SKM-1 (cell line): ENCODE data around the gene CDC14A.
A peak's percentile ranks its signal among the peaks of the same experiment; 100 is the strongest.

Source experiments
- DNase-seq: peaks from one replicate; lab custom pipeline; 2025; ENCODE audit not compliant: unreplicated experiment; lab: John Stamatoyannopoulos, UW

Gene CDC14A

DNA sequence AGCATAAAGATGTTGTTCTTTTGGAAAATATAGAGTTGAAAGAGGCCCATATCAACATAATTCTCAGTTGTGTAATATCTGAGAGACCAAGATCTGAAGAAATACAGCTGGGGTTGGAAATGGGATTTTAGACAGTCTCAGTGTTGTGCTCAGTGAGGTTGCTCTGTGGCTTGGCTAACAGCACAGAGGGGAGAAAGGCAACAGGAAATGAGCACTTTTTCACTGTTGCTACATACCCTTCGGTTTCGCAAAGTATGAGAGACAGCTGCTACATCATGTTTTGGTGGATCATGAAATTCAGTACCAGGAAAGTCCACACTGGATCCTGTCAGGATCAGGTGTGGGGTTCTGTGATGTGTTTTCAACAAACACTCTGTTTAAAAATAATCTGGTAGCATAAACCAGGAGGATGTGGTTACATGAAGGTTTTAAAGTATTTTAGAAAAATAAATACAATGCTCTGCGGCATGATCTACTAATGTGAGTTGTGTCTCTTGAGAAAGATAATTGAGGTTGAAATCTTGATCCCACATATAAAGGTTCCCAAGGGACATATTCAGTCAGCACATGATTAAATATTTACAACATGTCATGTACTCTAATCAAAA, 178.7 kb downstream of the CDC14A start:
- DNase-seq = peak; percentile 88

DNA sequence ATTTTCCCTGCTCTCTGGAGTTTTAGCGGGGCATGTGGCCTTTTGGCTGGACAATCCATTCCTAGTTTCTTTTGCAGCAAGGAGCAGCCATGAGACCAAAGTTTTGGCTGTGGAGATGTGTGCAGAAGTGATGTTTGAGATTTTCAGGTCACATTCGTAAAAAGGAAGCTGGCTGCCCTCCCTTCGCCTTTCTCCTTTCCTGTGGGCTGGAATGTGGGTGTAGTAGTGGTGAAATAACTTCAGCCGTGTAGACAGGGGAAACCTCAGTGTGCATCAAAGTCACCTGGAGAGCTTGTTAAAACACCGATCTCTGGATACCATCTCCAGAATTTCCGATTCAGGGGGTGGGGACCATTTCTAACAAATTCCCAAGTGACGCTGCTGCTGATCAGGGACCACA, 180.3 kb downstream of the CDC14A start:
- no peak for DNase-seq

DNA sequence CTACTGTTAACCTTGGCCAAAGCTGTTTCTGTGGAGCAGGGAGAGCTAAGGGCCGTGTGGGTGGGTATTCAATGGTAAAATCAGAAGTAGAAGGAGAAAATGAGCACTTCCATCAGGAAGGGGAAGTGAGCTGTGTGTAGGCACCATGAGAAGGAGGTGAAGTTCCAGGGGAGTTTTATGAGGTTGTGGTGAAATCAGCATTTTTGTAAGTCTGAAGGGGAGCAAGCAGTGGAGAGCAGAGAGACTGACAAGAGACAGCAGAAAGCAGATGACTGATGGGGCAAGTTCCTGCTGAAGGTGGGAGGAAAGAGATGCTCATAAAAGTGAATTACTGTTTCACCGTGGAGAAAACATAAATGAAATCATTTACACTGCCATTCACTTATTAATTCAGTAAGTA, 183.0 kb downstream of the CDC14A start:
- peak; percentile 31 for DNase-seq

GRCh38 chr1:100536031-100536430, 183.7 kb downstream of the CDC14A start:
- no peak for DNase-seq

GRCh38 chr1:100538913-100539835, 186.9 kb downstream of the CDC14A start:
- no peak for DNase-seq

DNA sequence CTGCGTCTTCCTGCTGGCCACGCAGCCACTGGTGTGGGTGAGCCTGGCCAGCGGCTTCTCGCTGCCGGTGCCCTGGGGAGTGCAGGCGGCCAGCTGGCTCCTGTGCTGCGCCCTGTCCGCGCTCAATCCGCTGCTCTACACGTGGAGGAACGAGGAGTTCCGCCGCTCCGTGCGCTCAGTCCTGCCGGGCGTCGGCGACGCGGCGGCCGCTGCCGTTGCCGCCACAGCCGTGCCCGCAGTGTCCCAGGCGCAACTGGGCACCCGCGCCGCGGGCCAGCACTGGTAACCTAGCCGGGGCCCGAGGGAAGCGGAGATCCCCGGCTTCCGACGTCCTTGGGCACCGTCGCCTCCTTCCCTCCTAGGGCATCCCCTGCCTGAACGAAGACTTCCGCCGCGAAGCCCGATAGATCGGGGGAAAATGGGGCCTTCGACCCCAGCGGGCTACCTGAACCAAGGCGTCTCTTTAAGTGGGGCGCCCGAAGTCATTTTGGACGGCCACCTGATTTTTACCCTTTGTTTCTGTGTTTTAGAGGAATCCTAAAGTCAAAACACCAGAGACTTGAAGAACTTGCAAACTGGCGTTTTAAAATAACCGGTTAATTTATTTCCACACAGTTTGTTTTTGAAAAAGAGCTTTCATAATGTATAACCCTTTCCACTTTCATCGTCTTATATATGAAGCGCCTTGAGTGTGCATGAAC, 187.7 kb downstream of the CDC14A start:
- DNase-seq = no peak

DNA sequence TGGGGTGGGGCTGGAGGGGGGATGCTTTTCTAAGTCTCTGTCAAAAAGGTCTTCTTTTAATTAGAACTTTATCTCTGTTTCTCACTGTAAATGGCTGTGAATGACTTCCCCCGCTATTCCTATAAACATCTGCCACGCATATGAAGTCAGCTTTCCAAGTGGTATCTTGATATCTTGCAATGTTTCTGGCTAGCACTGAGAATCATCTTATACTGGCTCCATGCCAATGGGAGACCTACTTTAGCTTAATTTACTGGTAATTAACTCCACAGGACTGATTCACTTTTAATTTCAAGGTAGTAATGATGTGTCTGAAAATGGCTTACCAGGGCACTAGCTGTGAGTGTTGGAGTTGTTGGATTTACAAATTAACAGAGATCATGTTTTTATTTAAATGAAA, 190.0 kb downstream of the CDC14A start:
- no peak for DNase-seq

DNA sequence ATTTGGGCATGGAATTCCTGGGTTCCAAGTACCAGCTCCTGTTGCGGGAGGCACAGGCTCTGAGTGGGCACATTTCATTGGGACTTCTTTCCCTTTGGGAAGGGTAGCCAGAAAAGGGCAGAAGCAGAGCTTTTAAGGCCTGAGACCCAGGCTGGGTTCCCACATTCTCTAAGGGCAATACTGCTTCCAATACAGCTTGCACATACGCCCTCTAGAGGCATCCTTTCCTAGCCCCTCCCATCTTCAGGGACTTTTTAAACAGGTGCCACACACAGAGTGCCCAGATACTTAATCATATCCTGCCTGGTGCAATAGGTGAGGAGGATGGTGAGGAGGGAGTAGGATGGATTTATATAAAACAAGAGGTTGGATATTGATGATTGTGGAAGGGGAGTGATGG, 191.3 kb downstream of the CDC14A start:
- no peak for DNase-seq

DNA sequence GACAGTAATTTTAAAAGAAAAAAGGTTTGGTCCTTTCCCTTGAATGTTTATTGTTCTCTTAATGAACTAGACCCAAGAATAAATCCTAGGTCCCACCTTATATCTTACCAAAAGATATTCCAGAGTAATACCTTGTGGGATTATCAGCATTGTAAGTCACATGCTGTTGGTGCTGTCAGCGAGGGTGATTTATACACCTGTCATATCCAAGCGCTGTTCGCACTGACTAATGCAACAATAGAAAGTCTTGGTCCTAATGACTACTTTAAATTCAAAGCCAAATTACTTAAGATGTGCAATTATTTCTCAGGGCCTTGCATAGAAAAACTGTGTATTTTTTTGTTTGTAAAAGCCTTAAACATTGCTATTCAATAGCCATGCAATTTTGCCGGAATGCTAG, 192.5 kb downstream of the CDC14A start:
- DNase-seq = no peak

- DNase-seq = no peak
Measured at GRCh38 chr1:100545855-100546254, 193.5 kb downstream of the CDC14A start.

DNA sequence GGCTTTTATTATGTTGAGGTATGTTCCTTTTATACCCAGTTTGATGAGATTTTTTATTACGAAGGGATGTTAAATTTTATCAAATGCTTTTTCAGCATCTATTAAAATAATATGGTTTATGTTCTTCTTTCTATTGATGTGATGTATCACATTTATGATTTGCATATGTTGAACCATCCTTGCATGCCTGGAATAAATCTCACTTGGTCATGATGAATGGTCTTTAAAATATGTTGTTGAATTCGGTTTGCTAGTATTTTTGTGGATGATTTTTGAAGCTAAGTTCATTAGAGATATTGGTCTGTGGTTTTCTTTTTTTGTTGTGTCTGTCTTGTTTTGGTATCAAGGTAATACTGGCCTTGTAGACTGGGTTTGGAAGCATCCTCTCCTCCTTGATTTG, 199.7 kb downstream of the CDC14A start:
- no peak for DNase-seq

DNA sequence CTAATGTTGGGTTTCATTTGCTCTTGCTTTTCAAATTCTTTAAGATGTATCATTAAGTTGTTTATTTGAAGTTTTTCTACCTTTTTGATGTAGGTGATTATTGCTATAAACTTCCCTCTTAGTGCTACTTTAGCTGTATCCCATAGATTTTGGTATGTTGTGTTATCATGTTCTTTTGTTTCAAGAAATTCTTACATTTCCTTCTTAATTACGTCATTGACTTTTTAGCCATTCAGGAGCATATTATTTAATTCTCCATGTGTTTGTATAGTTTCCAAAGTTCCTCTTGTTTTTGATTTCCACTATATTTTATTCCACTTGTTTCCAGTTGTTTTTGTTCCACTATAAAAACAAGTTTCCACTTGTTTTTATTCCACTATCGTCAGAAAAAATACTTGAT, 200.6 kb downstream of the CDC14A start:
- no peak for DNase-seq

GRCh38 chr1:100556181-100556580, 203.9 kb downstream of the CDC14A start:
- DNase-seq = no peak

DNA sequence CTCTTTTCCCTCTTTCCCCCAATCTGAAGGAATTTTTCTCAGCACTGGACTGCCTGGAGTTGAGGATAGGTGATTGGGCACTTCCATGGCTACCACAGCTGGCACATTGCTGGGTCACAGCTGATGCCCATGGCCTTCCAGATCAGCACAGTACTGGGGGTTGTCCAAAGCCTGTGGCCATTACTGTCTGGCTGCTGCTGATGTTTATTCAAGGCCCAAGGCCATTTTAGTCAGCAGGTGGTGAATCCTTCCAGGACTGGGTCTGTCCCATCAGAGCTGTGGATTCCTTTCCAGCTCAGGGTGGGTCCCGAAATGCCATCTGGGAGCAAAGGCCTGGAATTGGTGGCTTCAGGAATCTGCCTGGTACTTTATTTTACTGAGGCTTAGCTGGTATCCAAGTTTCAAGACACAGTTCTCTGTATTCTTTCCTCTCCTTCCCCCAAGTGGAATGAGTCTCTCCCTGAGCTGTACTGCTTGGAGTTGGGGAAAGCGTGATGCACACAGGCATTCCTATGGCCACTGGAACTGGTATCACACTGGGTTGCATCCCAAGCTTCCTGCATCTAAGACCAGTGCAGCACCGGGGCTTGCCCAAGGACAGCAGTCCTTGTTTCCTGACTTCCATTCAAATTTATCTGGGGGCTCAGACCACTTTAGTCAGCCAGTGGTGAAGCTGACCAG, 204.8 kb downstream of the CDC14A start:
- DNase-seq = no peak

DNA sequence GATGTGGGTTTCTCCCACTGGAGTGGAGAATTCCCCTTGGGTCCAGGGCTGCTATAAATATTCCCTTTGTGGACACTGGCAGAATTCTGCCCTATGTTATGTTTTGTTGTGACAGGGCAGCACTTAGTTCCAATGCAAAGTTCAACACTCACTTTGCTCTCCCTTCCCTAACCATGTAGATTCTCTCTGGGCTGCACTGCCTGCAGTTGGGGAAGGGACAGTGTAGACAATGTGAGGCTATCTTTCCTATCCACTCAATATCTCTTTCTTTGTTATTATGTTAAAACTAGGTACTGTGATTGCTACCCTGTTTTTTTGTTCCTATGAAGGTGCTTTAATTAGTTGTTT, 205.3 kb downstream of the CDC14A start:
- no peak for DNase-seq

- DNase-seq = no peak
Measured at GRCh38 chr1:100565533-100565932, 213.2 kb downstream of the CDC14A start.

- DNase-seq = no peak
Measured at GRCh38 chr1:100565937-100566699, 213.8 kb downstream of the CDC14A start.

DNA sequence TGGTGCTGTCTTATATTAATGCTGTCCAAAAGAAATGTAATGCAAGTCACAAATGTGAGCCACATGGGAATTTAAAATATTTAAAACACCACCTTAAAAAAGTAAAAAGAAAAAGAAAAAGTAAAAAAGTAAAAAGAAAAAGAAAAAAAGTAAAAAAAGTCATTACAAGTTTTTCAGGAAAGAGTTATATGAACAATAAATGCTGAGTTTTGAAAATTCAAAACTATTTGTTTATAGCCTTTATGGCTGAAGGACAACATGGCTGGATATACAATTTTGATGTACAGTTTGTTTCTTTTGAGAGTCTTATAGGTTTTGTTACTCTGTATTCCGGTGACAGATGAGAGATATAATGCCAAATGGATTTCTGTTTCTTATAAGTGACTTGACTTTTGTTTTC, 214.8 kb downstream of the CDC14A start:
- no peak for DNase-seq
